ENCODE results near the gene LGALSL. TPM values are rescaled to one million over a fixed set of nuclear protein-coding genes. Genes with fewer than 3 reads are reported as not detected.

Gene LGALSL
- total RNA-seq, 1 donor from 2014 or later: 22.6 TPM

DNA sequence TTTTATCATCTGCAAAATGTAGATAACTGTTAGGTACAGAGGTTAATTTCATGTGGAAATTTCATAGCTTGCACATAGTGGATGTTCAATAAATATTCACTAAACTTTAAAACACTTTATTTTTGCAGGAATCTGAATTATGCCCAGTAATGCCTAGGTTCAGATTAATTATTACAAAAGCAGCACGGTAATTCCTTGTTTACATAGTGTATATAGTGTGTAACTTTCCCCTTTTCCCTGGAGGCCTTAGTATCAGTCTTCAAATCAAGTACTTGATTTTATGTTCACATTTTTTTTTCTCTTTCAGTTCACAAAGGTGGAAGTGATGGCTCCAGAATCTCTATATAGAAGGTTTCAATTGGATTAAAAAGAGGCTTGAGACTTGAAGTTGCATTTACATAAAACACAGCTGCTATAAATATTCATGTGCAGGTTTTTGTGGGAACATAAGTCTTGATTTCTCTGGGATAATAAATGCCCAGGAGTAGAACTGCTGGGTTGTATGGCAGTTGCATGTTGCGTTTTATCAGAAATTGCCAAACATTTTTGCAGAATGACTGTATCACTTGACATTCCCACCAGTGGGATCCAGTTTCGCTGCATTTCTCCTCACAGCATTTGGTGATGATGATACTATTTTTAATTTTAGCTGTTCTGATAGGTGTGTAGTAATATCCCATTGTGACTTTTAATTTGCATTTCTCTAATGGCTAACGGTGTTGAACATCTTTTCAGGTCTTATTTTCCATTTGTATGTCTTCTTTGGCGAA is 27.6 kb upstream of the LGALSL start:
- Mint-ChIP-seq H3K4me1 (ENCODE audit: low read depth) (peaks cover 8% of the 10 kb centered on the region), H3K36me3 (ENCODE audit: insufficient read depth) (no peaks in the 10 kb centered on the region), H3K27me3 (no peaks in the 10 kb centered on the region), H3K27ac (no peak overlapping the region), H3K9me3 (ENCODE audit: low read depth) (no peaks in the 10 kb centered on the region), H3K4me3 (ENCODE audit: low read depth) (no peak overlapping the region)
- no peak for TF ChIP-seq CTCF (IDR thresholded peaks at IDR 0.05; ENCODE audit: unreplicated experiment)
- no peak for DNase-seq (ENCODE audit: low spot score, unreplicated experiment)

DNA sequence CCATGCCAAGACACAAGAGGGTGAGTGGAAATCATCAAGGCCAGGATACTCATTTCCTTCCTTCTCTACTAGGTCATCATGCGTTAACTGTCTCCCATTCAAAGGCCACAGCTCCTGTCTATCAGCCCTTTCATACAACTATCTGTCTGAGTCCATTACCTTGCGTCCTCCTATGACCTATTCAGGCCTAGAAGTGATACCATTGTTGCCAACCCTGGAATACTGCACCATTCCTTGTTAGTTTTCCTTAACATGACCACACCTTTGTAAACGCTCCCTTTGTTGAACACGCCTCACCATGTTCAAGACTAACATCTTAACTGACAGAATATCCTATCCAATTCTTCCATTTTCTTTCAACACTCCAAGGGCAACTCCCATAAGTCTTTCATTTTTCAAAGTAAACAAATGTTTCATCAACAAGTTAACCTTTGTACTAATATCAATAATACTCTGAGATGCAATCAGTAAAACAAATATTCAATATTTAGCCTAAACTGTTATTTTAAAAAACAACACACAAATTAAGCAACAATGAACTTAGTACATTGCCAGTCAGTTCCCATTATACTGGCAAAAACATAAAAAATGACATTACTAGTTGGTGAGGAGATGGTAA is 19.8 kb upstream of the LGALSL start:
- no peak for DNase-seq (ENCODE audit: low spot score, unreplicated experiment)
- peaks cover 5% of the 10 kb centered on the region for H3K4me1 Mint-ChIP-seq (ENCODE audit: low read depth)
- H3K27me3 Mint-ChIP-seq: no peaks in the 10 kb centered on the region
- TF ChIP-seq CTCF (IDR thresholded peaks at IDR 0.05; ENCODE audit: unreplicated experiment): no peak
- H3K36me3 Mint-ChIP-seq (ENCODE audit: insufficient read depth): no peaks in the 10 kb centered on the region
- no peak overlapping the region for H3K4me3 Mint-ChIP-seq (ENCODE audit: low read depth)
- no peaks in the 10 kb centered on the region for H3K9me3 Mint-ChIP-seq (ENCODE audit: low read depth)
- no peak overlapping the region for H3K27ac Mint-ChIP-seq

DNA sequence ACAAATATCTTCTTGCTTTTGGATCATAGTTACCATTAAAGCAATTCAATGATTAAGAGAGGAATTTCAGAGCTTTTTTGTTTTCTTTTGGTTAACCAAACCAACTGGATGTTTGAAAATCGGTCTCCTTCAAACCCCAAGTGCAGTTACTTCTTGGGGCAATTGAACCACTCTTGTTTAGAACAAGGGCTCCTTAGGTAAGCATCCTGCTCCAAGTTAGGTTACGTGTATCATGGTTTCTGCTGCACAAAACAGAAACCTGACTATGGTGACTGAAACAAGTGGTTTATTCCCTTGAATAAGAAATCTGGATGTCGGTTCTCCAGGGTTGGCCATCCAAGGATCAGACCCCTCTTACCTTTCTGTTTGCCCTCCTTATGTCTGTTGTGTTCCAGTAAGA is 16.1 kb upstream of the LGALSL start:
- H3K4me1 Mint-ChIP-seq (ENCODE audit: low read depth): peaks cover 5% of the 10 kb centered on the region
- DNase-seq (ENCODE audit: low spot score, unreplicated experiment): no peak
- no peak overlapping the region for H3K4me3 Mint-ChIP-seq (ENCODE audit: low read depth)
- H3K9me3 Mint-ChIP-seq (ENCODE audit: low read depth): no peaks in the 10 kb centered on the region
- H3K27ac Mint-ChIP-seq: no peak overlapping the region
- TF ChIP-seq CTCF (IDR thresholded peaks at IDR 0.05; ENCODE audit: unreplicated experiment): no peak
- H3K36me3 Mint-ChIP-seq (ENCODE audit: insufficient read depth): no peaks in the 10 kb centered on the region
- no peaks in the 10 kb centered on the region for H3K27me3 Mint-ChIP-seq

- DNase-seq (ENCODE audit: low spot score, unreplicated experiment): no peak
- Mint-ChIP-seq H3K9me3 (ENCODE audit: low read depth) (no peaks in the 10 kb centered on the region), H3K27ac (no peak overlapping the region), H3K4me1 (ENCODE audit: low read depth) (peaks cover 2% of the 10 kb centered on the region), H3K36me3 (ENCODE audit: insufficient read depth) (no peaks in the 10 kb centered on the region), H3K27me3 (no peaks in the 10 kb centered on the region), H3K4me3 (ENCODE audit: low read depth) (no peak overlapping the region)
- TF ChIP-seq CTCF (IDR thresholded peaks at IDR 0.05; ENCODE audit: unreplicated experiment): no peak
Observed at GRCh38 chr2:64439194-64439593, 14.8 kb upstream of the LGALSL start.

GRCh38 chr2:64440843-64441242 is 13.1 kb upstream of the LGALSL start:
- H3K27ac Mint-ChIP-seq: no peak overlapping the region
- DNase-seq (ENCODE audit: low spot score, unreplicated experiment): no peak
- no peaks in the 10 kb centered on the region for H3K27me3 Mint-ChIP-seq
- H3K4me1 Mint-ChIP-seq (ENCODE audit: low read depth): no peaks in the 10 kb centered on the region
- H3K4me3 Mint-ChIP-seq (ENCODE audit: low read depth): no peak overlapping the region
- H3K36me3 Mint-ChIP-seq (ENCODE audit: insufficient read depth): no peaks in the 10 kb centered on the region
- H3K9me3 Mint-ChIP-seq (ENCODE audit: low read depth): no peaks in the 10 kb centered on the region
- TF ChIP-seq CTCF (IDR thresholded peaks at IDR 0.05; ENCODE audit: unreplicated experiment): no peak
